Stimulated activated naive CD8-positive, alpha-beta T cell treated with anti-CD3 and anti-CD28 coated beads, Interleukin-15, Interleukin-2, amounts not matched to agents 100 ng/mL and 50 ng/mL, for 24 hours (primary cell): ENCODE results near the gene FHOD3.

Source experiments
- H3K27ac Mint-ChIP-seq: one replicate; pipeline ENCODE4 v1.8.0; 2021; ENCODE audit warnings: mild to moderate bottlenecking, mixed read lengths
- H3K27me3 Mint-ChIP-seq: one replicate; pipeline ENCODE4 v1.8.0; 2021; ENCODE audit warnings: mixed read lengths
- H3K36me3 Mint-ChIP-seq: one replicate; pipeline ENCODE4 v1.8.0; 2021; ENCODE audit warnings: low read depth, mixed read lengths
- H3K4me1 Mint-ChIP-seq: one replicate; pipeline ENCODE4 v1.8.0; 2021; ENCODE audit warnings: low read depth, mixed read lengths
- H3K4me3 Mint-ChIP-seq: one replicate; pipeline ENCODE4 v1.8.0; 2021; ENCODE audit warnings: mild to moderate bottlenecking, mixed read lengths
- H3K9me3 Mint-ChIP-seq: one replicate; pipeline ENCODE4 v1.8.0; 2021; ENCODE audit warnings: mixed read lengths

FHOD3 gene

GRCh38 chr18:36304723-36305122, 7.2 kb downstream of the FHOD3 start:
- Mint-ChIP-seq H3K27me3 (peaks cover 78% of the 10 kb centered on the region), H3K27ac (no peak overlapping the region), H3K4me1 (no peaks in the 10 kb centered on the region), H3K4me3 (no peak overlapping the region), H3K36me3 (no peaks in the 10 kb centered on the region), H3K9me3 (no peaks in the 10 kb centered on the region)

GRCh38 chr18:36305375-36305774, 7.9 kb downstream of the FHOD3 start:
- no peak overlapping the region for H3K27ac Mint-ChIP-seq
- H3K4me3 Mint-ChIP-seq, result no peak overlapping the region
- H3K9me3 Mint-ChIP-seq, result no peaks in the 10 kb centered on the region
- no peaks in the 10 kb centered on the region for H3K4me1 Mint-ChIP-seq
- peaks cover 78% of the 10 kb centered on the region for H3K27me3 Mint-ChIP-seq
- no peaks in the 10 kb centered on the region for H3K36me3 Mint-ChIP-seq

GRCh38 chr18:36307513-36307912, 10.0 kb downstream of the FHOD3 start:
- peaks cover 65% of the 10 kb centered on the region for H3K27me3 Mint-ChIP-seq
- H3K27ac Mint-ChIP-seq, result no peak overlapping the region
- H3K36me3 Mint-ChIP-seq, result no peaks in the 10 kb centered on the region
- H3K4me1 Mint-ChIP-seq, result no peaks in the 10 kb centered on the region
- no peak overlapping the region for H3K4me3 Mint-ChIP-seq
- H3K9me3 Mint-ChIP-seq, result no peaks in the 10 kb centered on the region

GRCh38 chr18:36308711-36309435, 11.4 kb downstream of the FHOD3 start:
- Mint-ChIP-seq H3K36me3 (no peaks in the 10 kb centered on the region), H3K9me3 (no peaks in the 10 kb centered on the region), H3K27me3 (peaks cover 52% of the 10 kb centered on the region), H3K27ac (no peak overlapping the region), H3K4me1 (no peaks in the 10 kb centered on the region), H3K4me3 (no peak overlapping the region)

- no peaks in the 10 kb centered on the region for H3K36me3 Mint-ChIP-seq
- H3K9me3 Mint-ChIP-seq, result no peaks in the 10 kb centered on the region
- peaks cover 44% of the 10 kb centered on the region for H3K27me3 Mint-ChIP-seq
- H3K4me3 Mint-ChIP-seq, result no peak overlapping the region
- no peaks in the 10 kb centered on the region for H3K4me1 Mint-ChIP-seq
- H3K27ac Mint-ChIP-seq, result no peak overlapping the region
Observed at GRCh38 chr18:36309436-36310391, 12.2 kb downstream of the FHOD3 start.

GRCh38 chr18:36311026-36311570, 13.6 kb downstream of the FHOD3 start:
- Mint-ChIP-seq H3K27ac (no peak overlapping the region), H3K4me1 (no peaks in the 10 kb centered on the region), H3K9me3 (no peaks in the 10 kb centered on the region), H3K27me3 (peaks cover 30% of the 10 kb centered on the region), H3K4me3 (no peak overlapping the region), H3K36me3 (no peaks in the 10 kb centered on the region)

GRCh38 chr18:36312806-36313395, 15.4 kb downstream of the FHOD3 start:
- Mint-ChIP-seq H3K4me1 (no peaks in the 10 kb centered on the region), H3K9me3 (no peaks in the 10 kb centered on the region), H3K27ac (no peak overlapping the region), H3K36me3 (no peaks in the 10 kb centered on the region), H3K4me3 (no peak overlapping the region), H3K27me3 (peaks cover 14% of the 10 kb centered on the region)

GRCh38 chr18:36314098-36314497, 16.6 kb downstream of the FHOD3 start:
- no peaks in the 10 kb centered on the region for H3K4me1 Mint-ChIP-seq
- no peak overlapping the region for H3K27ac Mint-ChIP-seq
- peaks cover 4% of the 10 kb centered on the region for H3K36me3 Mint-ChIP-seq
- H3K9me3 Mint-ChIP-seq, result peaks cover 9% of the 10 kb centered on the region
- H3K4me3 Mint-ChIP-seq, result no peak overlapping the region
- peaks cover 15% of the 10 kb centered on the region for H3K27me3 Mint-ChIP-seq

GRCh38 chr18:36314754-36315153, 17.2 kb downstream of the FHOD3 start:
- Mint-ChIP-seq H3K27me3 (peaks cover 18% of the 10 kb centered on the region), H3K36me3 (peaks cover 4% of the 10 kb centered on the region), H3K27ac (no peak overlapping the region), H3K4me1 (no peaks in the 10 kb centered on the region), H3K9me3 (peaks cover 13% of the 10 kb centered on the region), H3K4me3 (no peak overlapping the region)

GRCh38 chr18:36315736-36316135, 18.2 kb downstream of the FHOD3 start:
- H3K9me3 Mint-ChIP-seq, result peaks cover 16% of the 10 kb centered on the region

GRCh38 chr18:36316246-36316645, 18.7 kb downstream of the FHOD3 start:
- Mint-ChIP-seq H3K27ac (no peak overlapping the region), H3K36me3 (peaks cover 4% of the 10 kb centered on the region), H3K9me3 (peaks cover 16% of the 10 kb centered on the region), H3K4me1 (no peaks in the 10 kb centered on the region), H3K27me3 (peaks cover 20% of the 10 kb centered on the region), H3K4me3 (no peak overlapping the region)

More at GRCh38 chr18:36315736-36316135, 18.2 kb downstream of the FHOD3 start:
- no peak overlapping the region for H3K27ac Mint-ChIP-seq
- no peaks in the 10 kb centered on the region for H3K4me1 Mint-ChIP-seq
- H3K4me3 Mint-ChIP-seq, result no peak overlapping the region
- H3K36me3 Mint-ChIP-seq, result peaks cover 4% of the 10 kb centered on the region
- peaks cover 16% of the 10 kb centered on the region for H3K27me3 Mint-ChIP-seq

- H3K4me3 Mint-ChIP-seq, result no peak overlapping the region
Observed at GRCh38 chr18:36321658-36322407, 24.3 kb downstream of the FHOD3 start.

GRCh38 chr18:36322408-36322728, 24.9 kb downstream of the FHOD3 start:
- Mint-ChIP-seq H3K9me3 (peaks cover 16% of the 10 kb centered on the region), H3K4me3 (no peak overlapping the region), H3K36me3 (peaks cover 4% of the 10 kb centered on the region), H3K4me1 (no peaks in the 10 kb centered on the region), H3K27me3 (peaks cover 31% of the 10 kb centered on the region), H3K27ac (no peak overlapping the region)

More at GRCh38 chr18:36321658-36322407, 24.3 kb downstream of the FHOD3 start:
- peaks cover 31% of the 10 kb centered on the region for H3K27me3 Mint-ChIP-seq
- peaks cover 4% of the 10 kb centered on the region for H3K36me3 Mint-ChIP-seq
- H3K9me3 Mint-ChIP-seq, result peaks cover 16% of the 10 kb centered on the region
- no peak overlapping the region for H3K27ac Mint-ChIP-seq
- H3K4me1 Mint-ChIP-seq, result no peaks in the 10 kb centered on the region

- H3K27me3 Mint-ChIP-seq, result peaks cover 34% of the 10 kb centered on the region
- no peaks in the 10 kb centered on the region for H3K4me1 Mint-ChIP-seq
- no peak overlapping the region for H3K4me3 Mint-ChIP-seq
- no peak overlapping the region for H3K27ac Mint-ChIP-seq
- H3K36me3 Mint-ChIP-seq, result peaks cover 4% of the 10 kb centered on the region
- H3K9me3 Mint-ChIP-seq, result peaks cover 16% of the 10 kb centered on the region
Observed at GRCh38 chr18:36322734-36323133, 25.2 kb downstream of the FHOD3 start.
